Activated naive CD8-positive, alpha-beta T cell treated with anti-CD3 and anti-CD28 coated beads, Interleukin-2, amount 50 U/mL, for 24 hours (primary cell): ENCODE measurements around the gene SF3A1.
A peak's percentile ranks its signal among the peaks of the same experiment; 100 is the strongest.
"Not testable (repeated sequence)": the region's sequence is repeated elsewhere in the genome, so short reads cannot be mapped to it uniquely, and the experiment has no call there.

ENCODE experiments used
- ATAC-seq: fragments of 150-1000 bp; cut with Tn5 transposase; one replicate; pipeline ENCODE4 v1.10.0; 2021
- DNase-seq: peaks from one replicate; pipeline ENCODE4 v3.0.0; 2021
- H3K27ac Mint-ChIP-seq: one replicate; pipeline ENCODE4 v1.8.0; 2021; ENCODE audit warnings: mild to moderate bottlenecking, mixed read lengths
- H3K27me3 Mint-ChIP-seq: one replicate; pipeline ENCODE4 v1.8.0; 2021; ENCODE audit warnings: mixed read lengths
- H3K36me3 Mint-ChIP-seq: one replicate; pipeline ENCODE4 v1.8.0; 2021; ENCODE audit warnings: low read depth, mixed read lengths
- H3K4me1 Mint-ChIP-seq: one replicate; pipeline ENCODE4 v1.8.0; 2021; ENCODE audit warnings: mixed read lengths
- H3K4me3 Mint-ChIP-seq: one replicate; pipeline ENCODE4 v1.8.0; 2021; ENCODE audit warnings: mild to moderate bottlenecking, moderate library complexity, mixed read lengths
- H3K9me3 Mint-ChIP-seq: one replicate; pipeline ENCODE4 v1.8.0; 2021; ENCODE audit warnings: mixed read lengths

SF3A1 gene

DNA sequence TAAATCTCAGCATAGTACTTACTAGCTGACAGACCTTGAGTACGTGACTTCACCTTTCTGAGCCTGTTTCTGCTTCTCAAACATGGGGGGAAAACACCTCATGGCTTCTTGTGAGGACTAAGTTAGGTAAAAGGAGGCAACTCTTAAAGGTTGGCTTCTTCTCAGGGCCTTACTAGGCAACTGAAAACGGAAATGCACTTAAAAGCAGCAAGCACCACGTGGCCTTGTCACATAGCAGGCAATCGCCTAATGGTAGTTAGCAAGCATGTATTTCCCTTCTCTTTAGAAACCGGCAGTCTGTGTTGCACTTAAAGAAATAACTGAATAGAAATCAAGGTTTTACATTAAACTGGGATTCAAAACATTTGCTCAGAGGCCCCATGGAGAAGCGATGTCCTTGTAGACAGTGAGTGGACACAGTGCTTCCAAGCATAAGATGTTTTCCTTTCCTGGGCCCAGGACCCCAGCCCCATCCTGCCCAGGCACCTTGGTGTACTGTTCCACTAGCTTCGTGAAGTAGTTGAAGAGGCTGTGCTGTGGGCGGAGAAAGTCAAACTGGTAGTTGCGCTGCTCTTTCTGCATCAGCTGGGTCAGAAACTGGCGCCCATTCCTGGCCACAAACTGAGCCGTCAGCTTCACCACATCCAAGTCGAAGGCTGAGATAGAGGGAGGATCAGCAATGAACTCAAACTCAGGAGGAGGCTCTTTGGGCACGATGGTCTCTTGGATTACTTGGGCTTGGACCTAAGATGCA lies 12.1 kb downstream of the SF3A1 start:
- ATAC-seq = peak; percentile 24
- H3K4me1 Mint-ChIP-seq = peaks cover 34% of the 10 kb centered on the region
- H3K36me3 Mint-ChIP-seq = peaks cover 67% of the 10 kb centered on the region

DNA sequence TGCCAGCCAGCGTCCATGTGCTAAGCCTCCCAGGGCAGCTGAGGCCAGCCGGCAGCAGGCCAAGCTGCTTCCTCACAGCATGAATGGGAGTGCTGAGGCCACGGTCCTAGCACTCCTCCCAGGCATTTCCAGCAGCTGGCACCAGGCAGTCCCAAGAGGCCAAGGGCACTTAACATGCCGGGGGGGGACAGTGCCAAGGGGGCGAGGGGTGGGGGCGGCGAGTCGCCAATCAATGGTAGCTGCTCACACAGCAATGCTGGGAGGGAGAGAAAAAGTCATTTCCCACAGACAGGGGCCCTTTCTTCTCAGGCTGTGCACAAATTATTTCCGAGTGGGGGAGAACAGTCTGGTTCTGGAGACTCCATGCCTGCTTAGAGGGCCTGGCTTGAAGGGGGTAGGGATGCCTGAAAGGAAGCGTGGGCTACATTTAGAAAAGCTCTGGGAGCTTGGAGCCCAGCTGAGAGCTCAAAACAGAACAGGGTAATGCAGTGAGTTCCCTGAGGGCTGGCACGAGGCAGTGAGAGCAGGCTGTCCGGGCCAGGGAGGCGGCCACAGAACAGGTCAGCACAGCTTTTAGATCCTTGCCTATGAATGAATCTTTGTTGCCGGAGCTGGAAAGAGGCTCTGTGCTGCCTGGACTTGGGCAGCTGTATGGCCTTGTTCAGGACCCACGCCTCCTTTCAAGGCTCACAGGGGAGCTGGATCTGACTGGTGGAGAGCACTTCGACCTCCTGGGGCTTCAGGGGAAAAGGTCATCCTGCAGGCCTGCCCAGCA lies 15.6 kb downstream of the SF3A1 start:
- no peak for ATAC-seq
- no peak overlapping the region for H3K4me3 Mint-ChIP-seq
- peaks cover 74% of the 10 kb centered on the region for H3K36me3 Mint-ChIP-seq
- H3K27ac Mint-ChIP-seq = no peak overlapping the region
- peaks cover 9% of the 10 kb centered on the region for H3K4me1 Mint-ChIP-seq
- DNase-seq = no peak
- H3K9me3 Mint-ChIP-seq = no peaks in the 10 kb centered on the region
- no peaks in the 10 kb centered on the region for H3K27me3 Mint-ChIP-seq

More for the DNA sequence above, 12.1 kb downstream of the SF3A1 start:
- H3K27me3 Mint-ChIP-seq = no peaks in the 10 kb centered on the region
- H3K4me3 Mint-ChIP-seq = no peak overlapping the region
- H3K27ac Mint-ChIP-seq = peak overlapping the region; percentile 71
- no peak for DNase-seq
- no peaks in the 10 kb centered on the region for H3K9me3 Mint-ChIP-seq

DNA sequence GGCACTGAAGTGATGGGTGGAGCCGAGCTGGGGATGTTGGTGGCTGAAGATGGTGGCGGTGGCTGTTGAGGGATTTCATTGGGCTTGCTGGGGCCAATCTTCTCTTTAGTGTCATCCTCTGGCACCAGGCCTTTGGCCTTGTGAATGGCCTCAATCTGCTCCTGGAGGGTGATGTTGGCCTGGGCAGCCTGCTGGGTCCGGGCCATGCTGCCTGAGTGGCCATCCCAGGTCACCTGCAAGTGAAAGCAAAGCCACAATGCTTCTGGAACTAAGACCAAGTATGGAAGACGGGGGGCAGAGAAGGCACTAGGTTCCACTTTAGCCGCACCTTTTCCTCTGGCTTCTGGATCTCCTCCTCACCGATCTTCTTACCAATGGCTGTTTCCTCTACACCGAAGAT lies 17.9 kb downstream of the SF3A1 start:
- DNase-seq = no peak
- peaks cover 80% of the 10 kb centered on the region for H3K36me3 Mint-ChIP-seq
- no peaks in the 10 kb centered on the region for H3K27me3 Mint-ChIP-seq
- H3K4me1 Mint-ChIP-seq = peaks cover 18% of the 10 kb centered on the region
- no peak overlapping the region for H3K4me3 Mint-ChIP-seq
- ATAC-seq = no peak
- peak overlapping the region; percentile 49 for H3K27ac Mint-ChIP-seq
- H3K9me3 Mint-ChIP-seq = no peaks in the 10 kb centered on the region

DNA sequence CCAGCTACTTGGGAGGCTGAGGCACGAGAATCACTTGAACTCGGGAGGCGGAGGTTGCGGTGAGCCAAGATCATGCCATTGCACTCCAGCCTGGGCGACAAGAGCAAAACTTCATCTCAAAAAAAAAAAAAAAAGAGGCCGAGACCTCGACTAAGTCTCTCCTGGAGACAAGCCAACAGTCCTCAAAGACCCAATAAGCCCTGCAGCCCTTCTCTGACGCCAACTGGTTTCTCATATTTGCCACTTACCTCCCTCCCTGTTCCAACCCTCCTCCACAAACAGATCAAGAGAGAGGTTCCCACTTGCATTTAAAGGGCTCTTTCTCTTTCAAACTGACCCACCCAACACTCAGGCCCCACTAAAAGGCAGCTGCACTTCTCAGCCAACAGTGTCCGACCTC lies 18.4 kb downstream of the SF3A1 start:
- not testable (repeated sequence) for H3K4me3 Mint-ChIP-seq, H3K27me3 Mint-ChIP-seq, H3K9me3 Mint-ChIP-seq, ATAC-seq, DNase-seq
- Mint-ChIP-seq H3K36me3 (peaks cover 77% of the 10 kb centered on the region), H3K4me1 (peaks cover 20% of the 10 kb centered on the region), H3K27ac (peak overlapping the region; percentile 49)

DNA sequence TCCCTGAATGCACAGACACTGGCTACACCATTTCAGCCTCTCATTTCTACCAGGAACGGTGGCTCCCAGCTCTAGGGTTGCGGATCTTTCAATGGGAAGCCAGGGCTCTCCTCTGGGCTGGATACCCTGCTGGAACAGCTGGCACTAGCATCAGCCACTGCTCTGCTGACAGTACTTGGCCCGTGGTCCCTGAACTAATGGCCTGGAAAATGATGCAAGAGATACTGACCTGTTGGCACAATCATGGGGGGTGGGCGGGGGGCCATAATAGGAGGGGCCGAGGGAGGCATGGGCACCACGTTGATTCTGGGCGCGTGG lies 19.3 kb downstream of the SF3A1 start:
- no peak overlapping the region for H3K27ac Mint-ChIP-seq
- H3K36me3 Mint-ChIP-seq = peaks cover 73% of the 10 kb centered on the region
- no peak overlapping the region for H3K4me3 Mint-ChIP-seq
- no peak for DNase-seq
- H3K27me3 Mint-ChIP-seq = no peaks in the 10 kb centered on the region
- no peaks in the 10 kb centered on the region for H3K9me3 Mint-ChIP-seq
- peaks cover 26% of the 10 kb centered on the region for H3K4me1 Mint-ChIP-seq
- no peak for ATAC-seq

DNA sequence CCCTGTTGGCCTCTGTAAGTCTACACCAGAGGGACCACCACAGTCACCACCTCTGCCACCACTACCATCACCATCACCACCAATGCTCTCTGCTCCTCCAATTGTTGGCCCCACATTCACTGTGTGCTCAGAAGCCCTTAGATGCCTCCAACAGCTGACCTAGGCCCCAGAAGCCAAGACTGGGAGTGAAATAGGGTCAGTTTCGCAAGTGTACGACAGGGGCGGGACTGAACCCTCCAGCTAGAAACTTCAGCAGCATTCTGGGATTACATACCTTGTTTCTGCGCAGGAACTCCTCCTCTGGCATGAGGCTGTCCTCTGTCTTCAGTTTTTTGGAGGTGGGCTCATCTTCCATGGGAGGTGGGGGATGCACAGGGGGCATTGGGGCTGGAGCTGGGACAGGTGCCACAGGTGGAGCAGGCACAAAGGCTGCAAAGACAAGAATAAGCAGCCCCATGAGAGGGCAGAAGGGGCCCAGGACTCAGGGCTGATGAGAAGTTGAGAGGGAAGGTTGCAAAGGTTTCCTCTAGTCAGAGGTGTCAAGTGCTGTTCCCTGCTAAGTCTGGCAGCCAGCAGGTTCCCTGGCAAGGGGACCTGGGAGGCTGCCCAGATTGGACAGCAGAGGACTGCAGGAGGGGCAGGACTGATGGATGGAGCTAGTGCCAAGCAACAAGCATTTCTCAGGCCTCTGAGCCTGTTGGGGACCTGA lies 19.8 kb downstream of the SF3A1 start:
- no peak for DNase-seq
- Mint-ChIP-seq H3K27ac (no peak overlapping the region), H3K9me3 (no peaks in the 10 kb centered on the region), H3K36me3 (peaks cover 68% of the 10 kb centered on the region), H3K4me1 (peaks cover 28% of the 10 kb centered on the region), H3K27me3 (no peaks in the 10 kb centered on the region), H3K4me3 (no peak overlapping the region)
- ATAC-seq = no peak

DNA sequence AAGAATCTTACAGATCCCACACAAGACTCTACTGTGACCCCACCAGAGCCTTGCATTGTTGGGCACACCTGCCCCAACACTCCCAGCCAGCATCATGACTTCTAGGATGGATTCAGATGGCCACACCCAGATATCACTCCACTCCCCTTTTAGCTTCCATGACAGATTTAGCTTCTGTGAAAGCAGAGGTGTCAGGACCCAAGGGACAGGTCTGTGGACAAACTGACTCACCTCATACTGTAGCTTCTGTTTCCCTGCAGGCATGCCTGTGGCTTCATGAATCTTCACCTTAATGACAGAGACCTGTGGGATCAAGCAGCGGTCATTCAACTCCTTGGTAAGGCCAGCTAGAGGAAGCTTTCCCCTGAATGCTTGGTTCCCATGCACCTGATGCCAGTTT lies 21.5 kb downstream of the SF3A1 start:
- no peaks in the 10 kb centered on the region for H3K9me3 Mint-ChIP-seq
- H3K36me3 Mint-ChIP-seq = peaks cover 66% of the 10 kb centered on the region
- H3K27me3 Mint-ChIP-seq = no peaks in the 10 kb centered on the region
- ATAC-seq = peak; percentile 48
- DNase-seq = no peak
- H3K27ac Mint-ChIP-seq = peak overlapping the region; percentile 62
- H3K4me1 Mint-ChIP-seq = peaks cover 28% of the 10 kb centered on the region
- H3K4me3 Mint-ChIP-seq = no peak overlapping the region

DNA sequence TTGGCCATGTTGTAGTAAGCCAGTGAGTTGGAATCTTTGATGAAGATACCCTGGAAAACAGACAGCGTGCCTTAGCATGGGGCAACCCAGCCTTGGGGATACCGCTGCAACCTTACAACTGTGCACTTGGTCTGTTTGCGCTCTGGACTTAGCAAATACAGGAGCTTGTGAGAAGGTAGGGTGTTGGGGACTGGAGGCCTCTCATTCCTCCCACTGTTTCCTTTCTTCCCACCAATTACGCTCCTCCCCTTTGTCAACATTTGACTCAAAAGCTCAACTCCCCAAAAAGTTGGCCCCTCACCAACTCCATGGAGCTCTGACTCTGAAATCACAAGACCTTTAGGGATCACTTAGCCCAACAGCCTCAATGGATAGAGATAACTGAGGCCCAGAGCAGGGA lies 22.0 kb downstream of the SF3A1 start:
- no peak for ATAC-seq
- Mint-ChIP-seq H3K4me1 (peaks cover 28% of the 10 kb centered on the region), H3K9me3 (no peaks in the 10 kb centered on the region), H3K4me3 (no peak overlapping the region), H3K36me3 (peaks cover 65% of the 10 kb centered on the region), H3K27ac (peak overlapping the region; percentile 62), H3K27me3 (no peaks in the 10 kb centered on the region)
- no peak for DNase-seq

DNA sequence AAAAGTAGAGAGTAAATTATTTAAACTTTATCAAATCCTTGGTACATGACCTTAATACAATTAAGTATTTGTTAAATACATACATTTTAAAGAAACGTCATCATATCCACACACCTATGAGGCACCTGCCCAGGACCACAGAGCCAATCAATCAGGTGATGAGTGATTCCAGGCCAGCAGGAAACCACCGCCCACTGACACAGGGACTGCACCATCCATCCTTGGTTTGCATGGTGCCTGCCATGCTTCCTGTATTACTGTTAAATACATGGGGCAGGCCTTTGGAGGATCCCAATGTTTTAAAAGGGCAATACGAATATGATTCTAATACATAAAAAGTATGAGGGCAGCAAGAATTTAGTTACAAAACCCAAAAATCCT lies 23.0 kb downstream of the SF3A1 start:
- peaks cover 56% of the 10 kb centered on the region for H3K36me3 Mint-ChIP-seq
- H3K4me3 Mint-ChIP-seq = no peak overlapping the region
- no peaks in the 10 kb centered on the region for H3K27me3 Mint-ChIP-seq
- no peaks in the 10 kb centered on the region for H3K9me3 Mint-ChIP-seq
- DNase-seq (no peak), ATAC-seq (no peak)
- H3K27ac Mint-ChIP-seq = peak overlapping the region; percentile 13
- peaks cover 28% of the 10 kb centered on the region for H3K4me1 Mint-ChIP-seq

DNA sequence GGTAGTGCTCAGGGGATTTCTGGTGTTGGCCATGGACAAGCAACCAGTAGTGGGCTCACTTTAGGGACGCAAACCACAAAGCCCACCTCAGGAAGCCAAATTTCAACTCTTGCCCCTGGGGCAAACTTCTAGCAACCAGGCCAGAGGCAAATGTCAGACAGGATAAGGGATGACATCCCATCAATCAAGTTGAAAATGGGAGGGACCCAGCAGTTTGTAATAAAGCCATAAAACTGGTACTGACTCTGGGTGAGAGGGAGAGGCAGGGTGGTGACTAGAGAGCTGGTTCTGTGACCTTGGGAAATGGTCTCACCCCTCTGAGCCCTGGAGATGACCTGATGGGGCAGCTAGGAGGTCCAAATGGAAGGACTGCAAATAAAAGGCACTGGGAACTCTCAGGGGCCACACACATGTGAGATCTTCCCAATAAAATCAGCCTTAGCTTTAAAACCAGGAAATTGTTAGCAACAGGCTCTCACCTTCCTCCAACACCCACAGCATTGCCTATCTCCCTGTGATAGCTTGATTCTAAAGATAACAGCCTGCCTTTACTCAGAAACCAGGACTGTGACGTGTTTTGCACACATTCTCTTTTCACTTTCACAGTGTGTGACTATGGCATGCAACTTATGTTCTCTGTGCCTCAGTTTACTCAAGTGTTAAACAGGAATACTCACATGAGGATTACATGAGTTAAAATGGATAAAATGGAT lies 23.5 kb downstream of the SF3A1 start:
- no peak for DNase-seq
- H3K9me3 Mint-ChIP-seq = no peaks in the 10 kb centered on the region
- H3K36me3 Mint-ChIP-seq = peaks cover 53% of the 10 kb centered on the region
- H3K27me3 Mint-ChIP-seq = no peaks in the 10 kb centered on the region
- no peak overlapping the region for H3K4me3 Mint-ChIP-seq
- peak overlapping the region; percentile 53 for H3K27ac Mint-ChIP-seq
- peak; percentile 47 for ATAC-seq
- peaks cover 28% of the 10 kb centered on the region for H3K4me1 Mint-ChIP-seq

DNA sequence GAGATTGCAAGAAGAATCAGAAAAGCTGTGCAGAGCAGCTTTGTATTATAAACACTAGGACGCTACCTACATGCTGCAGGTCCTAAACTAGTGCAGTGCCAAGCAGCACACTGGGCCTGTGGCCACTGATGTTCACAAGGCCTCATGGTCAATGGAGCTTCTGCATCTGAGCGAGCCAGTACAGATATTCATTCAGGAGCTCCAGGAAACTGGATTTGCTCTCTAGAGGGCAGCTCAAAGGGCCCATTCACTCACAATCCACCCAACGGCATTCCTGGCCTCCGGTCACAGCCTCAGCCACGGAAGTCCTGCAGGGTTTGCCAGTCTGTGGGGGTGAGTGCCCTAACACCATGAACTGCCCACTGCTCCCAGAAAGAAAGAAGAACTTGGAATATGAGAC lies 24.1 kb downstream of the SF3A1 start:
- ATAC-seq (no peak), DNase-seq (no peak)
- Mint-ChIP-seq H3K27me3 (no peaks in the 10 kb centered on the region), H3K27ac (peak overlapping the region; percentile 53), H3K9me3 (no peaks in the 10 kb centered on the region), H3K36me3 (peaks cover 47% of the 10 kb centered on the region), H3K4me1 (peaks cover 32% of the 10 kb centered on the region), H3K4me3 (no peak overlapping the region)

DNA sequence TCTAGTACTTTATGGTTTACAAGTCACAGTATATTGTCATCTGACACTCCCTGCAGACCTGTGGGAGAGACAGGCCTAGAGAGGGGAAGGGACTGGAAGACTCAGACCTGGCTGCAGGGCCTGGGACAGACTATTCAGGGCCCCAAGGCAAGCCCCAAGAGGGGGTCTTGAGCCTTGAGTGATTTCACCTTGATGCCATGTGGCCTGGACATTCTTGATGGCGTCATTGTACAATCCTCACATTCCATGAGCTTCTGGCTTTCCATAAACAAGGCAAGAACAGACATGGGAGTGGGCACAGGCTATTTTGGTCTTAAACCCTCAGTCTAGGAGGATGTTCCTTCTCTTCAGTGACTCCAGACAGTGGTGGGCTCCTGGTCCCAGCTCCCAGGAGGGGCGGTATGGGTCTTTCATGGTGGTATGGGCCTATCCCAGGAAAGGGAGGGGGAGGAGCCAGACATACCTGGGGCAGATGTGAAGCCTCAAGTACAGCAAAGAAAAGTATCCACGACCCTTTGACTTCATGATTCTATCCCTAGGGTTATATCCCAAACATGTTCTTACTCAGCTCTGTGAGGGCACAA lies 28.1 kb downstream of the SF3A1 start:
- H3K27ac Mint-ChIP-seq = no peak overlapping the region
- DNase-seq = no peak
- H3K9me3 Mint-ChIP-seq = no peaks in the 10 kb centered on the region
- peaks cover 44% of the 10 kb centered on the region for H3K4me1 Mint-ChIP-seq
- no peaks in the 10 kb centered on the region for H3K27me3 Mint-ChIP-seq
- H3K36me3 Mint-ChIP-seq = peaks cover 15% of the 10 kb centered on the region
- no peak overlapping the region for H3K4me3 Mint-ChIP-seq
- no peak for ATAC-seq

DNA sequence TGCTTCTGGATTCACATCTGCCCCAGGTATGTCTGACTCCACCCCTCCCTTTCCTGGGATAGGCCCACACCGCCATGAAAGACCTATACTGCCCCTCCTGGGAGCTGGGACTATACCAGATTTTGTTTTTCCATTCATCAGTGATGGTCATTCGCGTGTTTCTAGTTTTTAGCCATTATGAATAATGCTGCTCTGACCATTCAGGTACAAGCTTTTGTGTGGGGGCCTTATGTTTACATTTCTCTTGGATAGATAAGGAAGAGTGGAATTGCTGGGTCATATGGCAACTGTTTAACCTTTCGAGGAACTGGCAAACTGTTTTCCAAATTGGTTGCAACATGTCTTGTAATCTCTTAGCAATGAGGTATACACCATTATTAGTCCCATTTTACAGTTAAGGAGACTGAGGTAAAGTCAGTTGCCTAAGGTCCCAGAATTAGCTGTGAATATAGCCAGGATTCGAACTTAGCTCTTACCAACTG lies 28.8 kb downstream of the SF3A1 start:
- no peaks in the 10 kb centered on the region for H3K9me3 Mint-ChIP-seq
- peak overlapping the region; percentile 61 for H3K27ac Mint-ChIP-seq
- peaks cover 47% of the 10 kb centered on the region for H3K4me1 Mint-ChIP-seq
- no peaks in the 10 kb centered on the region for H3K27me3 Mint-ChIP-seq
- H3K4me3 Mint-ChIP-seq = peak overlapping the region; percentile 75
- DNase-seq (no peak), ATAC-seq (no peak)
- H3K36me3 Mint-ChIP-seq = peaks cover 17% of the 10 kb centered on the region
